IMR-90 (cell line): ENCODE data around the gene GUF1. TPM values are rescaled to one million over a fixed set of nuclear protein-coding genes. Genes with fewer than 3 reads are reported as not detected.
"Not testable (repeated sequence)": the region's sequence is repeated elsewhere in the genome, so short reads cannot be mapped to it uniquely, and the experiment has no call there.

Source experiments
- ATAC-seq: fragments of 200-7000 bp; cut with Tn5 transposase; 2 replicates; pipeline ENCODE4 v1.9.1; 2020; ENCODE audit warnings: low read depth, mild to moderate bottlenecking, moderate library complexity
- BruUV-seq: library from RNA; stranded (reverse); fragments of 400-500 nt; replicated peaks from 2 replicates; lab custom pipeline; 2021; lab: Mats Ljungman, UMichigan
- CTCF ChIA-PET: fragments of 300-600 bp; formaldehyde crosslinking; extraction: SDS; loops from one replicate; lab custom pipeline; 2021; ENCODE audit warnings: antibody characterized with exemption; lab: Yijun Ruan, JAX
- POLR2A ChIA-PET: fragments of 300-600 bp; sonication (Branson Sonifier 250); formaldehyde crosslinking; loops from one replicate; lab custom pipeline; 2022; ENCODE audit warnings: antibody characterized with exemption; ENCODE audit not compliant: unreplicated experiment; lab: Charles Lee
- DNase-seq: peaks from one replicate; pipeline ENCODE4 v3.0.0; 2013
- H2AFZ ChIP-seq: replicated peaks from 2 replicates; pipeline ENCODE3; 2013; ENCODE audit warnings: low read length, mild to moderate bottlenecking; ENCODE audit not compliant: poor library complexity
- H2AK5ac ChIP-seq: 2 replicates; pipeline ENCODE4 v1.6.1; 2013; ENCODE audit warnings: low read depth, low read length, inconsistent platforms
- H2AK9ac ChIP-seq: replicated peaks from 2 replicates; pipeline ENCODE3; 2013; ENCODE audit warnings: mild to moderate bottlenecking, low read depth, low read length, moderate library complexity; ENCODE audit not compliant: poor library complexity
- H2BK120ac ChIP-seq: 2 replicates; pipeline ENCODE4 v1.6.1; 2013; ENCODE audit warnings: low read depth, low read length, inconsistent platforms
- H2BK15ac ChIP-seq: 3 replicates; pipeline ENCODE4 v1.6.1; 2013; ENCODE audit warnings: low read depth, low read length, inconsistent platforms
- H2BK20ac ChIP-seq: 2 replicates; pipeline ENCODE4 v1.6.1; 2013; ENCODE audit warnings: low read depth, mild to moderate bottlenecking, inconsistent platforms, low read length, moderate library complexity
- H2BK5ac ChIP-seq: 2 replicates; pipeline ENCODE4 v1.6.1; 2013; ENCODE audit warnings: mild to moderate bottlenecking, low read depth, low read length, inconsistent platforms; ENCODE audit not compliant: poor library complexity, severe bottlenecking
- H3K14ac ChIP-seq: replicated peaks from 2 replicates; pipeline ENCODE4 v1.6.1; 2013; ENCODE audit warnings: low read depth, low read length, inconsistent platforms
- H3K18ac ChIP-seq: 2 replicates; pipeline ENCODE4 v1.6.1; 2013; ENCODE audit warnings: low read depth, low read length, control low read depth
- H3K23ac ChIP-seq: 2 replicates; pipeline ENCODE4 v1.6.1; 2013; ENCODE audit warnings: low read depth, low read length, inconsistent platforms
- H3K27ac ChIP-seq: 2 replicates; pipeline ENCODE4 v1.5.1; 2013; ENCODE audit warnings: mild to moderate bottlenecking, control low read depth, low read length; ENCODE audit not compliant: insufficient read depth
- H3K27me3 ChIP-seq: 2 replicates; pipeline ENCODE4 v1.6.1; 2013; ENCODE audit warnings: low read length; ENCODE audit not compliant: control insufficient read depth, insufficient read depth
- H3K36me3 ChIP-seq: 2 replicates; pipeline ENCODE4 v1.6.1; 2013; ENCODE audit warnings: low read length, mixed read lengths; ENCODE audit not compliant: control insufficient read depth, insufficient read depth
- H3K4ac ChIP-seq: 2 replicates; pipeline ENCODE4 v1.6.1; 2013; ENCODE audit warnings: low read depth, low read length, inconsistent platforms
- H3K4me1 ChIP-seq: 2 replicates; pipeline ENCODE4 v1.6.1; 2013; ENCODE audit warnings: low read length, mixed read lengths; ENCODE audit not compliant: control insufficient read depth, insufficient read depth
- H3K4me2 ChIP-seq: 2 replicates; pipeline ENCODE4 v1.6.1; 2013; ENCODE audit warnings: low read depth, mild to moderate bottlenecking, control low read depth, low read length, moderate library complexity
- H3K4me3 ChIP-seq: 2 replicates; pipeline ENCODE4 v1.5.1; 2013; ENCODE audit warnings: low read depth, mild to moderate bottlenecking, control low read depth, low read length, moderate library complexity; ENCODE audit not compliant: insufficient read depth
- H3K56ac ChIP-seq: 2 replicates; pipeline ENCODE4 v1.6.1; 2013; ENCODE audit warnings: low read length, inconsistent platforms; ENCODE audit not compliant: insufficient read depth; ENCODE audit errors: extremely low read depth
- H3K79me1 ChIP-seq, 2 experiments: 2 replicates each; pipeline ENCODE4 v1.6.1; 2013; ENCODE audit warnings: low read length in 2 of 2, inconsistent platforms in 1 of 2, low read depth in 1 of 2
- H3K9ac ChIP-seq: 2 replicates; pipeline ENCODE4 v1.6.1; 2013; ENCODE audit warnings: low read depth, low read length, control low read depth
- H3K9me1 ChIP-seq: 2 replicates; pipeline ENCODE4 v1.6.1; 2013; ENCODE audit warnings: low read length, inconsistent platforms; ENCODE audit not compliant: insufficient read depth
- H3K9me3 ChIP-seq: 2 replicates; pipeline ENCODE4 v1.6.1; 2013; ENCODE audit warnings: low read length; ENCODE audit not compliant: control insufficient read depth, insufficient read depth
- H4K20me1 ChIP-seq: 2 replicates; pipeline ENCODE4 v1.6.1; 2013; ENCODE audit warnings: low read length, inconsistent platforms; ENCODE audit not compliant: insufficient read depth
- H4K5ac ChIP-seq: 2 replicates; pipeline ENCODE4 v1.6.1; 2013; ENCODE audit warnings: mild to moderate bottlenecking, low read depth, low read length, control low read depth
- H4K8ac ChIP-seq, 2 experiments: 2 replicates each; pipeline ENCODE4 v1.6.1; 2013; ENCODE audit warnings: low read depth in 2 of 2, low read length in 2 of 2, control low read depth in 1 of 2, inconsistent platforms in 1 of 2
- H4K91ac ChIP-seq: 2 replicates; pipeline ENCODE4 v1.6.1; 2013; ENCODE audit warnings: low read depth, low read length, inconsistent platforms; ENCODE audit not compliant: insufficient read depth
- FOS ChIP-seq: fragments of 150-350 bp; IDR thresholded peaks from 2 replicates; pipeline ENCODE4 v1.6.1; 2016; ENCODE audit warnings: low read depth, low read length
- MAZ ChIP-seq: IDR thresholded peaks from 2 replicates; pipeline ENCODE4 v1.6.1; 2012; ENCODE audit warnings: low read depth, mild to moderate bottlenecking, low read length, improper control_type of control experiment, moderate library complexity, borderline replicate concordance
- NFE2L2 ChIP-seq: fragments of 150-350 bp; IDR thresholded peaks from 2 replicates; pipeline ENCODE4 v1.6.1; 2016; ENCODE audit warnings: low read depth, mild to moderate bottlenecking, low read length
- POLR2A ChIP-seq: IDR thresholded peaks from 2 replicates; pipeline ENCODE4 v1.6.1; 2012; ENCODE audit warnings: mild to moderate bottlenecking, low read depth, low read length
- WGBS, 2 experiments: methylation state at CpG; one replicate each; pipeline versions ENCODE4 v1.1.5 to v1.1.7; 2013; ENCODE audit warnings: missing lambda C conversion rate in 2 of 2; ENCODE audit not compliant: insufficient read length in 1 of 2; ENCODE audit errors: extremely low coverage in 2 of 2; 5-methylcytosine and 5-hydroxymethylcytosine counted together
- dilution Hi-C: fragments of 300-500 bp; cut with HindIII; formaldehyde crosslinking; loops from one replicate; pipeline ENCODE4 v1.14.3; 2018; ENCODE audit warnings: low sequenced_read_pairs; ENCODE audit not compliant: unreplicated experiment
- in situ Hi-C: fragments of 300-500 bp; cut with MboI; formaldehyde crosslinking; loops from 3 replicates; pipeline ENCODE4 v1.14.3; 2019; ENCODE audit warnings: low sequenced_read_pairs, inconsistent platforms, mixed read lengths
- intact Hi-C: fragments of 100-400 bp; cut with micrococcal nuclease; formaldehyde crosslinking; loops from 2 replicates; pipeline ENCODE4 v1.10.0; 2022
- polyA plus RNA-seq, 3 experiments: library from polyadenylated mRNA; depleted of rRNA; stranded (reverse); fragments of >200 nt; gene quantifications; 2 replicates each; pipeline ENCODE4 v1.2.3, GENCODE V29; 2012; ENCODE audit warnings: low replicate concordance in 1 of 3
- total RNA-seq: library from RNA; depleted of rRNA; stranded (reverse); fragments of >200 nt; gene quantifications from 2 replicates; pipeline ENCODE4 v1.2.3, GENCODE V29; 2012

Gene GUF1
- total and polyA plus RNA-seq, 2 of the 4 experiments (the other 2 are of a cell fraction) = 9.9 to 10.6 TPM

GRCh38 chr4:44727471-44727870, 49.3 kb downstream of the GUF1 start (continued):
- TF ChIP-seq MAZ (no peak), NFE2L2 (no peak), FOS (no peak), POLR2A (no peak)

DNA sequence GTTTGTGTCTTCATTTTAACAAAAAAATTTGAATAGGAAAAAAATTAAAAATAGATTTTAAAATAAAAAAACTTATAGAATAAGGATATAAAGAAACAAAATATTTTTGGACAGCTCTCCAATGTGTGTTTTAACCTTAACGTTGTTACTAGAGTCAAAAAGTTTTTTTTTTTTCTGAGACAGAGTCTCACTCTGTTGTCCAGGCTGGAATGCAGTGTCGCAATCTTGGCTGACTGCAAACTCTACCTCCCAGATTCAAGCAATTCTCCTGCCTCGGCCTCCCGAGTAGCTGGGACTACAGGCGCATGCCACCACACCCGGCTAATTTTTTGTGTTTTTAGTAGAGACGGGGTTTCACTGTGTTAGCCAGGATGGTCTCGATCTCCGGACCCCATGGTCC, 50.5 kb downstream of the GUF1 start:
- in situ Hi-C loops, H3K4me1 ChIP-seq, H4K20me1 ChIP-seq, H4K8ac ChIP-seq, H2BK20ac ChIP-seq, H2AFZ ChIP-seq, H2BK5ac ChIP-seq, H3K27me3 ChIP-seq, CTCF ChIA-PET, H3K4ac ChIP-seq, H2AK9ac ChIP-seq, H3K4me3 ChIP-seq, H3K23ac ChIP-seq, H2BK15ac ChIP-seq, H3K9me1 ChIP-seq, H4K91ac ChIP-seq, H3K14ac ChIP-seq, H2AK5ac ChIP-seq, POLR2A ChIA-PET, H3K36me3 ChIP-seq, DNase-seq, H3K9me3 ChIP-seq, H3K18ac ChIP-seq, dilution Hi-C loops, H3K4me2 ChIP-seq, H3K56ac ChIP-seq, ATAC-seq, H4K5ac ChIP-seq, H3K27ac ChIP-seq, BruUV-seq, H3K9ac ChIP-seq, intact Hi-C loops, H2BK120ac ChIP-seq: not testable (repeated sequence)
- no CpG with 5 or more reads among the region's 9 CpGs for WGBS, 2 experiments
- H3K79me1 ChIP-seq = peaks cover 0 to 13% of the 10 kb centered on the region in 2 experiments; a peak in 2 of 4 replicates
